IMR-90 (cell line): ENCODE data around the gene JMJD6. TPM values are rescaled to one million over a fixed set of nuclear protein-coding genes. Genes with fewer than 3 reads are reported as not detected.

Experiments
- ATAC-seq: fragments of 200-7000 bp; cut with Tn5 transposase; 2 replicates; pipeline ENCODE4 v1.9.1; 2020; ENCODE audit warnings: low read depth, mild to moderate bottlenecking, moderate library complexity
- BruUV-seq: library from RNA; stranded (reverse); fragments of 400-500 nt; replicated peaks from 2 replicates; lab custom pipeline; 2021; lab: Mats Ljungman, UMichigan
- CTCF ChIA-PET: fragments of 300-600 bp; formaldehyde crosslinking; extraction: SDS; loops from one replicate; lab custom pipeline; 2021; ENCODE audit warnings: antibody characterized with exemption; lab: Yijun Ruan, JAX
- POLR2A ChIA-PET: fragments of 300-600 bp; sonication (Branson Sonifier 250); formaldehyde crosslinking; loops from one replicate; lab custom pipeline; 2022; ENCODE audit warnings: antibody characterized with exemption; ENCODE audit not compliant: unreplicated experiment; lab: Charles Lee
- DNase-seq: peaks from one replicate; pipeline ENCODE4 v3.0.0; 2013
- H2AFZ ChIP-seq: replicated peaks from 2 replicates; pipeline ENCODE3; 2013; ENCODE audit warnings: low read length, mild to moderate bottlenecking; ENCODE audit not compliant: poor library complexity
- H2AK5ac ChIP-seq: 2 replicates; pipeline ENCODE4 v1.6.1; 2013; ENCODE audit warnings: low read depth, low read length, inconsistent platforms
- H2AK9ac ChIP-seq: replicated peaks from 2 replicates; pipeline ENCODE3; 2013; ENCODE audit warnings: mild to moderate bottlenecking, low read depth, low read length, moderate library complexity; ENCODE audit not compliant: poor library complexity
- H2BK120ac ChIP-seq: 2 replicates; pipeline ENCODE4 v1.6.1; 2013; ENCODE audit warnings: low read depth, low read length, inconsistent platforms
- H2BK15ac ChIP-seq: 3 replicates; pipeline ENCODE4 v1.6.1; 2013; ENCODE audit warnings: low read depth, low read length, inconsistent platforms
- H2BK20ac ChIP-seq: 2 replicates; pipeline ENCODE4 v1.6.1; 2013; ENCODE audit warnings: low read depth, mild to moderate bottlenecking, inconsistent platforms, low read length, moderate library complexity
- H2BK5ac ChIP-seq: 2 replicates; pipeline ENCODE4 v1.6.1; 2013; ENCODE audit warnings: mild to moderate bottlenecking, low read depth, low read length, inconsistent platforms; ENCODE audit not compliant: poor library complexity, severe bottlenecking
- H3K14ac ChIP-seq: replicated peaks from 2 replicates; pipeline ENCODE4 v1.6.1; 2013; ENCODE audit warnings: low read depth, low read length, inconsistent platforms
- H3K18ac ChIP-seq: 2 replicates; pipeline ENCODE4 v1.6.1; 2013; ENCODE audit warnings: low read depth, low read length, control low read depth
- H3K23ac ChIP-seq: 2 replicates; pipeline ENCODE4 v1.6.1; 2013; ENCODE audit warnings: low read depth, low read length, inconsistent platforms
- H3K27ac ChIP-seq: 2 replicates; pipeline ENCODE4 v1.5.1; 2013; ENCODE audit warnings: mild to moderate bottlenecking, control low read depth, low read length; ENCODE audit not compliant: insufficient read depth
- H3K27me3 ChIP-seq: 2 replicates; pipeline ENCODE4 v1.6.1; 2013; ENCODE audit warnings: low read length; ENCODE audit not compliant: control insufficient read depth, insufficient read depth
- H3K36me3 ChIP-seq: 2 replicates; pipeline ENCODE4 v1.6.1; 2013; ENCODE audit warnings: low read length, mixed read lengths; ENCODE audit not compliant: control insufficient read depth, insufficient read depth
- H3K4ac ChIP-seq: 2 replicates; pipeline ENCODE4 v1.6.1; 2013; ENCODE audit warnings: low read depth, low read length, inconsistent platforms
- H3K4me1 ChIP-seq: 2 replicates; pipeline ENCODE4 v1.6.1; 2013; ENCODE audit warnings: low read length, mixed read lengths; ENCODE audit not compliant: control insufficient read depth, insufficient read depth
- H3K4me2 ChIP-seq: 2 replicates; pipeline ENCODE4 v1.6.1; 2013; ENCODE audit warnings: low read depth, mild to moderate bottlenecking, control low read depth, low read length, moderate library complexity
- H3K4me3 ChIP-seq: 2 replicates; pipeline ENCODE4 v1.5.1; 2013; ENCODE audit warnings: low read depth, mild to moderate bottlenecking, control low read depth, low read length, moderate library complexity; ENCODE audit not compliant: insufficient read depth
- H3K56ac ChIP-seq: 2 replicates; pipeline ENCODE4 v1.6.1; 2013; ENCODE audit warnings: low read length, inconsistent platforms; ENCODE audit not compliant: insufficient read depth; ENCODE audit errors: extremely low read depth
- H3K79me1 ChIP-seq, 2 experiments: 2 replicates each; pipeline ENCODE4 v1.6.1; 2013; ENCODE audit warnings: low read length in 2 of 2, inconsistent platforms in 1 of 2, low read depth in 1 of 2
- H3K9ac ChIP-seq: 2 replicates; pipeline ENCODE4 v1.6.1; 2013; ENCODE audit warnings: low read depth, low read length, control low read depth
- H3K9me1 ChIP-seq: 2 replicates; pipeline ENCODE4 v1.6.1; 2013; ENCODE audit warnings: low read length, inconsistent platforms; ENCODE audit not compliant: insufficient read depth
- H3K9me3 ChIP-seq: 2 replicates; pipeline ENCODE4 v1.6.1; 2013; ENCODE audit warnings: low read length; ENCODE audit not compliant: control insufficient read depth, insufficient read depth
- H4K20me1 ChIP-seq: 2 replicates; pipeline ENCODE4 v1.6.1; 2013; ENCODE audit warnings: low read length, inconsistent platforms; ENCODE audit not compliant: insufficient read depth
- H4K5ac ChIP-seq: 2 replicates; pipeline ENCODE4 v1.6.1; 2013; ENCODE audit warnings: mild to moderate bottlenecking, low read depth, low read length, control low read depth
- H4K8ac ChIP-seq, 2 experiments: 2 replicates each; pipeline ENCODE4 v1.6.1; 2013; ENCODE audit warnings: low read depth in 2 of 2, low read length in 2 of 2, control low read depth in 1 of 2, inconsistent platforms in 1 of 2
- H4K91ac ChIP-seq: 2 replicates; pipeline ENCODE4 v1.6.1; 2013; ENCODE audit warnings: low read depth, low read length, inconsistent platforms; ENCODE audit not compliant: insufficient read depth
- ELK1 ChIP-seq: fragments of 150-350 bp; IDR thresholded peaks from 2 replicates; pipeline ENCODE4 v1.6.1; 2016; ENCODE audit warnings: low read depth, mild to moderate bottlenecking, low read length, moderate library complexity, borderline replicate concordance
- FOS ChIP-seq: fragments of 150-350 bp; IDR thresholded peaks from 2 replicates; pipeline ENCODE4 v1.6.1; 2016; ENCODE audit warnings: low read depth, low read length
- MAFK ChIP-seq: IDR thresholded peaks from 2 replicates; pipeline ENCODE4 v1.6.1; 2012; ENCODE audit warnings: low read depth, low read length, improper control_type of control experiment
- NFE2L2 ChIP-seq: fragments of 150-350 bp; IDR thresholded peaks from 2 replicates; pipeline ENCODE4 v1.6.1; 2016; ENCODE audit warnings: low read depth, mild to moderate bottlenecking, low read length
- WGBS, 2 experiments: methylation state at CpG; one replicate each; pipeline versions ENCODE4 v1.1.5 to v1.1.7; 2013; ENCODE audit warnings: missing lambda C conversion rate in 2 of 2; ENCODE audit not compliant: insufficient read length in 1 of 2; ENCODE audit errors: extremely low coverage in 2 of 2; 5-methylcytosine and 5-hydroxymethylcytosine counted together
- dilution Hi-C: fragments of 300-500 bp; cut with HindIII; formaldehyde crosslinking; loops from one replicate; pipeline ENCODE4 v1.14.3; 2018; ENCODE audit warnings: low sequenced_read_pairs; ENCODE audit not compliant: unreplicated experiment
- in situ Hi-C: fragments of 300-500 bp; cut with MboI; formaldehyde crosslinking; loops from 3 replicates; pipeline ENCODE4 v1.14.3; 2019; ENCODE audit warnings: low sequenced_read_pairs, inconsistent platforms, mixed read lengths
- intact Hi-C: fragments of 100-400 bp; cut with micrococcal nuclease; formaldehyde crosslinking; loops from 2 replicates; pipeline ENCODE4 v1.10.0; 2022
- polyA plus RNA-seq, 3 experiments: library from polyadenylated mRNA; depleted of rRNA; stranded (reverse); fragments of >200 nt; gene quantifications; 2 replicates each; pipeline ENCODE4 v1.2.3, GENCODE V29; 2012; ENCODE audit warnings: low replicate concordance in 1 of 3
- total RNA-seq: library from RNA; depleted of rRNA; stranded (reverse); fragments of >200 nt; gene quantifications from 2 replicates; pipeline ENCODE4 v1.2.3, GENCODE V29; 2012

JMJD6 gene
- total and polyA plus RNA-seq, 2 of the 4 experiments (the other 2 are of a cell fraction) = 24.4 to 33.7 TPM

DNA sequence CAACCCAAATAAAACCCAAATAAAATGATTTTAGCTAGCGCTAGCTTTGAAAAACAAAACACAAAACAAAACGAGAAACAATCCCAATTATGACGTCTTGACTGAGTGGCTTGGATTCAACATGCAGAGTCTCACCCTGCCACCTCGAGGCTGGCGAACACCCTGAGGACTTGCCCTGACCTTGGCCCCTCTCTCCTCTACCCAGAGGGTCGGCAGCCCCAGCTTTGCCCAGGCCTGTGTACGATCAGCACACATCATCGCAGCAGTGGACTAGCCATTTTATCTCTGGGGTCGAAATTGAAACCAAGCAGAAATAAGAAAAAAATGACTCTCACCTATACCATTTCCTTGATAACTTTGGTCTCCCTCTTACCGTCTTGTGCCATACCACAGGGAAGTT is 4.9 kb downstream of the JMJD6 start:
- H2BK20ac ChIP-seq = no peak overlapping the region

More for the DNA sequence above, 4.9 kb downstream of the JMJD6 start:
- no peaks in the 10 kb centered on the region for H3K9me3 ChIP-seq
- H3K9ac ChIP-seq = no peak overlapping the region
- no peak overlapping the region for H2BK15ac ChIP-seq
- 100% methylated on average over 2 of the region's 10 CpGs; no CpG with 5 or more reads in 1 of the 2 experiments for WGBS, 2 experiments
- peaks cover 37 to 70% of the 10 kb centered on the region in 2 experiments for H3K79me1 ChIP-seq
- no peak overlapping the region for H3K56ac ChIP-seq
- H2AFZ ChIP-seq = no peak overlapping the region
- H3K9me1 ChIP-seq = no peaks in the 10 kb centered on the region; the same call in 1 of the 2 replicates
- no peak overlapping the region for H3K18ac ChIP-seq
- no peaks in the 10 kb centered on the region for H3K27me3 ChIP-seq
- no peak overlapping the region; the same call in 1 of the 2 replicates for H3K23ac ChIP-seq
- H3K14ac ChIP-seq = no peak overlapping the region
- ATAC-seq (no peak), DNase-seq (no peak)
- peaks cover 42% of the 10 kb centered on the region for H4K20me1 ChIP-seq
- peaks cover 56% of the 10 kb centered on the region for H3K36me3 ChIP-seq
- peaks cover 5% of the 10 kb centered on the region for H3K4me1 ChIP-seq
- H2BK5ac ChIP-seq = no peak overlapping the region
- H3K4me3 ChIP-seq = no peak overlapping the region
- no TSS peak for BruUV-seq
- H3K27ac ChIP-seq = no peak overlapping the region
- in situ Hi-C loops = no loop called here
- intact Hi-C loops = no loop called here
- no peak overlapping the region for H2BK120ac ChIP-seq
- H2AK5ac ChIP-seq = no peak overlapping the region
- H4K91ac ChIP-seq = no peak overlapping the region
- no peak overlapping the region for H3K4me2 ChIP-seq
- H3K4ac ChIP-seq = no peak overlapping the region
- no peak overlapping the region for H2AK9ac ChIP-seq
- H4K8ac ChIP-seq = no peak overlapping the region
- dilution Hi-C loops = no loop called here
- ChIA-PET POLR2A (no interaction called here), CTCF (no interaction called here)
- TF ChIP-seq FOS (no peak), MAFK (no peak), ELK1 (no peak), NFE2L2 (no peak)
- no peak overlapping the region for H4K5ac ChIP-seq
